NCI-H2196 treated with DMSO at 0.1 percent for 48 hours (cell line): ENCODE measurements around the gene ZBTB34.

Source experiments
- DNase-seq: peaks from one replicate; lab custom pipeline; 2025; ENCODE audit not compliant: unreplicated experiment; lab: John Stamatoyannopoulos, UW

The ZBTB34 gene

GRCh38 chr9:126875756-126876510, 15.5 kb downstream of the ZBTB34 start:
- no peak for DNase-seq

- no peak for DNase-seq
These were observed 16.1 kb downstream of the ZBTB34 start for GRCh38 chr9:126876531-126876930.

GRCh38 chr9:126877418-126877817, 17.0 kb downstream of the ZBTB34 start:
- DNase-seq = no peak

GRCh38 chr9:126879288-126879687, 18.8 kb downstream of the ZBTB34 start:
- no peak for DNase-seq

- no peak for DNase-seq
These were observed 19.9 kb downstream of the ZBTB34 start for GRCh38 chr9:126880226-126880946.

- DNase-seq = no peak
These were observed 20.5 kb downstream of the ZBTB34 start for GRCh38 chr9:126880947-126881332.

GRCh38 chr9:126882746-126883145, 22.3 kb downstream of the ZBTB34 start:
- DNase-seq = no peak

GRCh38 chr9:126883636-126884035, 23.2 kb downstream of the ZBTB34 start:
- no peak for DNase-seq

GRCh38 chr9:126885131-126885641, 24.7 kb downstream of the ZBTB34 start:
- DNase-seq = no peak

GRCh38 chr9:126886034-126886822, 25.8 kb downstream of the ZBTB34 start:
- no peak for DNase-seq

GRCh38 chr9:126886897-126887296, 26.5 kb downstream of the ZBTB34 start:
- DNase-seq = no peak

GRCh38 chr9:126891676-126892075, 31.2 kb downstream of the ZBTB34 start:
- no peak for DNase-seq

- no peak for DNase-seq
These were observed 32.6 kb downstream of the ZBTB34 start for GRCh38 chr9:126893079-126893478.

- no peak for DNase-seq
These were observed 33.7 kb downstream of the ZBTB34 start for GRCh38 chr9:126894052-126894603.

- no peak for DNase-seq
These were observed 41.8 kb downstream of the ZBTB34 start for GRCh38 chr9:126902210-126902609.

GRCh38 chr9:126904586-126904985, 44.1 kb downstream of the ZBTB34 start:
- DNase-seq = no peak

- no peak for DNase-seq
These were observed 45.7 kb downstream of the ZBTB34 start for GRCh38 chr9:126906091-126906490.

GRCh38 chr9:126907058-126907457, 46.6 kb downstream of the ZBTB34 start:
- DNase-seq = no peak

GRCh38 chr9:126914458-126915280, 54.2 kb downstream of the ZBTB34 start, which contains the start of gene RALGPS1:
Gene RALGPS1 (plus strand): TSS chr9:126914782. CDS start chr9:126962290, 47,508 bp downstream.
- DNase-seq = peak; percentile 96

- peak; percentile 32 for DNase-seq
These were observed 54.9 kb downstream of the ZBTB34 start for GRCh38 chr9:126915281-126915816.
